HS-5 (cell line): ENCODE measurements around the gene SLC25A23.
A peak's percentile ranks its signal among the peaks of the same experiment; 100 is the strongest.
"Not testable (repeated sequence)": the region's sequence is repeated elsewhere in the genome, so short reads cannot be mapped to it uniquely, and the experiment has no call there.

Experiments
- DNase-seq: peaks from one replicate; pipeline ENCODE4 v3.0.0-alpha.2; 2012; ENCODE audit warnings: low read depth

Gene SLC25A23

GRCh38 chr19:6459262-6460098 lies at the start of gene SLC25A23:
SLC25A23 (minus strand) TSS chr19:6459792; CDS start chr19:6459628, 164 bp downstream.
- peak; percentile 18 for DNase-seq

GRCh38 chr19:6508028-6508771 lies 48.6 kb upstream of the SLC25A23 start:
- not testable (repeated sequence) for DNase-seq

GRCh38 chr19:6503407-6504201 lies 44.0 kb upstream of the SLC25A23 start:
- DNase-seq, result no peak

GRCh38 chr19:6501740-6502648 lies 42.4 kb upstream of the SLC25A23 start, which contains the start of gene TUBB4A:
TUBB4A (minus strand) TSS chr19:6502309; CDS start chr19:6502212, 97 bp downstream.
- no peak for DNase-seq

GRCh38 chr19:6500837-6501739 lies 41.5 kb upstream of the SLC25A23 start:
- DNase-seq, result no peak

- DNase-seq, result no peak
Measured at GRCh38 chr19:6499052-6499790, 39.6 kb upstream of the SLC25A23 start.

- DNase-seq, result no peak
Measured at GRCh38 chr19:6498294-6499036, 38.9 kb upstream of the SLC25A23 start.

GRCh38 chr19:6495947-6496346 lies 36.4 kb upstream of the SLC25A23 start:
- no peak for DNase-seq

GRCh38 chr19:6494438-6495036 lies 34.9 kb upstream of the SLC25A23 start:
- DNase-seq, result no peak

GRCh38 chr19:6491802-6492592 lies 32.4 kb upstream of the SLC25A23 start:
- DNase-seq, result no peak

GRCh38 chr19:6490134-6490533 lies 30.5 kb upstream of the SLC25A23 start:
- no peak for DNase-seq

GRCh38 chr19:6489278-6490061 lies 29.9 kb upstream of the SLC25A23 start:
- no peak for DNase-seq

- DNase-seq, result no peak
Measured at GRCh38 chr19:6484831-6485230, 25.2 kb upstream of the SLC25A23 start.

- no peak for DNase-seq
Measured at GRCh38 chr19:6484230-6484629, 24.6 kb upstream of the SLC25A23 start.

GRCh38 chr19:6483235-6483634 lies 23.6 kb upstream of the SLC25A23 start:
- DNase-seq, result no peak

- DNase-seq, result no peak
Measured at GRCh38 chr19:6482343-6482686, 22.7 kb upstream of the SLC25A23 start.
